Thyroid gland (tissue), 4 donors: ENCODE results near the gene PPP1R12A.

Source experiments
- CTCF ChIP-seq, 6 experiments: fragments of 200-600 bp in 3 of 6; fragments of 450-650 bp in 3 of 6; sonication (generic) in 3 of 6; IDR thresholded peaks; one replicate each; pipeline ENCODE4 v1.5.1; 2016 to 2019; ENCODE audit warnings: antibody characterized with exemption in 6 of 6, mild to moderate bottlenecking in 2 of 6, inconsistent platforms in 1 of 6, moderate library complexity in 1 of 6
- POLR2A ChIP-seq, 2 donors: fragments of 450-650 bp; IDR thresholded peaks; one replicate each; pipeline ENCODE4 v1.6.1; 2017; ENCODE audit warnings: antibody characterized with exemption in 2 of 2, mild to moderate bottlenecking in 2 of 2, moderate library complexity in 1 of 2

- TF ChIP-seq CTCF (IDR thresholded peaks at IDR 0.05) (no peak), POLR2A (IDR thresholded peaks at IDR 0.05) (no peak)
These were observed 152.6 kb downstream of the PPP1R12A start for GRCh38 chr12:79782172-79782900.
